ENCODE data around the gene GPBP1L1. TPM values are rescaled to one million over a fixed set of nuclear protein-coding genes. Genes with fewer than 3 reads are reported as not detected.

GPBP1L1 gene
- total and polyA plus RNA-seq, 2 of the 13 experiments (the other 11 are each of a cell fraction or from before 2014, with no cell fraction given), result 45.9 to 86.1 TPM

GRCh38 chr1:45687754-45688740 is 1.7 kb upstream of the GPBP1L1 start, which contains the start of gene TMEM69 (continued):
- TF ChIP-seq ZNF800 (CRISPR knock-in tag; IDR thresholded peaks at IDR 0.05) (no peak), MEIS2 (CRISPR knock-in tag; IDR thresholded peaks at IDR 0.05) (peak; percentile 77; the same call in 1 of the 2 replicates), RBM22 (optimal IDR thresholded peaks at IDR 0.05; ENCODE audit: low read length) (no peak), ZBTB7A (CRISPR knock-in tag; IDR thresholded peaks at IDR 0.05) (no peak), NCOA2 (CRISPR knock-in tag; IDR thresholded peaks at IDR 0.05) (no peak), IRF9 (CRISPR knock-in tag; IDR thresholded peaks at IDR 0.05; ENCODE audit: borderline replicate concordance) (no peak), GLI4 (CRISPR knock-in tag; IDR thresholded peaks at IDR 0.05; ENCODE audit: borderline replicate concordance) (no peak), SOX5 (CRISPR knock-in tag; IDR thresholded peaks at IDR 0.05; ENCODE audit: borderline replicate concordance) (peak; percentile 31; the same call in 1 of the 2 replicates), ZNF740 (CRISPR knock-in tag; IDR thresholded peaks at IDR 0.05) (0 out of 2 replicates have a peak, but pooled peaks have one; percentile 31), HNRNPLL (IDR thresholded peaks at IDR 0.05; ENCODE audit: low read depth, low read length, poor library complexity, severe bottlenecking) (no peak), HOXA5 (CRISPR knock-in tag; IDR thresholded peaks at IDR 0.05) (0 out of 2 replicates have a peak, but pooled peaks have one; percentile 32), GPBP1L1 (CRISPR knock-in tag; IDR thresholded peaks at IDR 0.05) (no peak), SIN3B (IDR thresholded peaks at IDR 0.05; ENCODE audit: low read length) (peak; percentile 67), ARHGAP35 (CRISPR knock-in tag; IDR thresholded peaks at IDR 0.05; ENCODE audit: borderline replicate concordance) (no peak), MTF1 (CRISPR knock-in tag; IDR thresholded peaks at IDR 0.05) (no peak), ZNF432 (CRISPR knock-in tag; IDR thresholded peaks at IDR 0.05; ENCODE audit: borderline replicate concordance) (no peak), KAT7 (CRISPR knock-in tag; IDR thresholded peaks at IDR 0.05; ENCODE audit: borderline replicate concordance) (peak; percentile 74; the same call in 1 of the 2 replicates), ZNF24 (IDR thresholded peaks at IDR 0.05) (peak; percentile 57; the same call in 1 of the 2 replicates), HHEX (CRISPR knock-in tag; IDR thresholded peaks at IDR 0.05) (peak; percentile 63; the same call in 1 of the 2 replicates), IRF2 (CRISPR knock-in tag; IDR thresholded peaks at IDR 0.05) (peak; percentile 77), PATZ1 (CRISPR knock-in tag; IDR thresholded peaks at IDR 0.05) (peak; percentile 75), KDM4B (CRISPR knock-in tag; IDR thresholded peaks at IDR 0.05) (0 out of 2 replicates have a peak, but pooled peaks have one; percentile 27), HOXA3 (CRISPR knock-in tag; IDR thresholded peaks at IDR 0.05) (peak; percentile 87)
